Measurements from ENCODE around the gene TOMM34. TPM values are rescaled to one million over a fixed set of nuclear protein-coding genes. Genes with fewer than 3 reads are reported as not detected.

The TOMM34 gene
- total and polyA plus RNA-seq, 2 experiments from 2014 or later: 27.4 to 38.7 TPM

GRCh38 chr20:44965651-44966029 lies 5.4 kb upstream of the TOMM34 start:
- Mint-ChIP-seq H3K36me3 (ENCODE audit: low read depth) (no peaks in the 10 kb centered on the region), H3K4me1 (peaks cover 45% of the 10 kb centered on the region)
- H2AFZ ChIP-seq: peak overlapping the region; percentile 83

More at GRCh38 chr20:44965651-44966029, 5.4 kb upstream of the TOMM34 start:
- peaks cover 6% of the 10 kb centered on the region; the same call in 1 of the 2 replicates for H3F3A ChIP-seq (replicated peaks; ENCODE audit: low read depth)
- no peaks in the 10 kb centered on the region for H3K36me3 ChIP-seq (ENCODE audit: insufficient read depth)
- no peak for DNase-seq (ENCODE audit: low spot score)
- peaks cover 42% of the 10 kb centered on the region for H3K79me2 ChIP-seq (replicated peaks; ENCODE audit: insufficient read depth)
- ATAC-seq: no peak
- H3K27me3 ChIP-seq (ENCODE audit: insufficient read depth): peaks cover 41% of the 10 kb centered on the region
- Mint-ChIP-seq H3K9me3 (no peaks in the 10 kb centered on the region), H3K27me3 (ENCODE audit: insufficient read depth, low read depth, poor library complexity) (peaks cover 20% of the 10 kb centered on the region), H3K4me3 (peak overlapping the region; percentile 100), H3K27ac (no peak overlapping the region)
- TF ChIP-seq ZNF114 (CRISPR knock-in tag; IDR thresholded peaks at IDR 0.05): no peak
- TF ChIP-seq JUNB (IDR thresholded peaks at IDR 0.05; ENCODE audit: unreplicated experiment): no peak
- no peak for TF ChIP-seq REST (IDR thresholded peaks at IDR 0.05; ENCODE audit: unreplicated experiment)
- no peak for TF ChIP-seq CREB1 (CRISPR knock-in tag; IDR thresholded peaks at IDR 0.05; ENCODE audit: low read depth)
- no peak for TF ChIP-seq ETS1 (IDR thresholded peaks at IDR 0.05)
- TF ChIP-seq NANOG (IDR thresholded peaks at IDR 0.05; ENCODE audit: borderline replicate concordance): no peak
- no peak for TF ChIP-seq STAT1 (IDR thresholded peaks at IDR 0.05; ENCODE audit: unreplicated experiment)
- no peak for TF ChIP-seq CTCF (conservative IDR thresholded peaks at IDR 0.05; ENCODE audit: low read depth in 2 of 2)
- H3K4me1 ChIP-seq (ENCODE audit: insufficient read depth): peaks cover 33% of the 10 kb centered on the region
- peaks cover 15% of the 10 kb centered on the region for H4K20me1 ChIP-seq (replicated peaks; ENCODE audit: insufficient read depth)
- peak overlapping the region; percentile 74 for H3K4me2 ChIP-seq
- no peaks in the 10 kb centered on the region for H3K9me2 ChIP-seq (ENCODE audit: insufficient read depth)
- H3K4me3 ChIP-seq: peak overlapping the region; percentile 94
- H3K27ac ChIP-seq (ENCODE audit: low read depth): no peak overlapping the region

Data from GM23338 (cell line).